GM23338 (cell line): ENCODE results near the gene NEK6. TPM values are rescaled to one million over a fixed set of nuclear protein-coding genes. Genes with fewer than 3 reads are reported as not detected.

Source experiments
- ATAC-seq: fragments of 200-7000 bp; cut with Tn5 transposase; 3 replicates; pipeline ENCODE4 v1.9.1; 2020
- DNase-seq: peaks from one replicate; pipeline ENCODE4 v3.0.0-alpha.2; 2015; ENCODE audit warnings: low spot score
- H2AFZ ChIP-seq: fragments of 200-600 bp; sonication (generic); 2 replicates; pipeline ENCODE4 v1.8.0; 2016; ENCODE audit warnings: antibody characterized with exemption, mild to moderate bottlenecking, moderate library complexity
- H3F3A ChIP-seq: fragments of 200-600 bp; sonication (generic); replicated peaks from 2 replicates; pipeline ENCODE4 v1.8.0; 2017; ENCODE audit warnings: antibody characterized with exemption, mixed run types, low read depth
- H3K27ac ChIP-seq: fragments of 200-600 bp; sonication (generic); 2 replicates; pipeline ENCODE4 v1.6.1; 2016; ENCODE audit warnings: low read depth
- H3K27me3 ChIP-seq: fragments of 200-600 bp; sonication (generic); 2 replicates; pipeline ENCODE4 v1.8.0; 2016; ENCODE audit warnings: mild to moderate bottlenecking, mixed run types, moderate library complexity; ENCODE audit not compliant: insufficient read depth
- H3K36me3 ChIP-seq: fragments of 200-600 bp; sonication (generic); 2 replicates; pipeline ENCODE4 v1.8.0; 2016; ENCODE audit warnings: mild to moderate bottlenecking; ENCODE audit not compliant: insufficient read depth
- H3K4me1 ChIP-seq: fragments of 200-600 bp; sonication (generic); 2 replicates; pipeline ENCODE4 v1.8.0; 2016; ENCODE audit warnings: mild to moderate bottlenecking, moderate library complexity; ENCODE audit not compliant: insufficient read depth
- H3K4me2 ChIP-seq: fragments of 200-600 bp; sonication (generic); 2 replicates; pipeline ENCODE4 v1.7.1; 2017; ENCODE audit warnings: mixed run types
- H3K4me3 ChIP-seq: fragments of 200-600 bp; sonication (generic); 2 replicates; pipeline ENCODE4 v1.6.1; 2016; ENCODE audit warnings: mixed run types
- H3K79me2 ChIP-seq: fragments of 200-600 bp; sonication (generic); replicated peaks from 2 replicates; pipeline ENCODE4 v1.8.0; 2017; ENCODE audit warnings: mild to moderate bottlenecking; ENCODE audit not compliant: insufficient read depth
- H3K9me2 ChIP-seq: fragments of 200-600 bp; sonication (generic); 2 replicates; pipeline ENCODE4 v1.8.0; 2017; ENCODE audit not compliant: insufficient read depth
- H4K20me1 ChIP-seq: fragments of 200-600 bp; sonication (generic); replicated peaks from 2 replicates; pipeline ENCODE4 v1.8.0; 2017; ENCODE audit warnings: mild to moderate bottlenecking; ENCODE audit not compliant: insufficient read depth
- H3K27ac Mint-ChIP-seq: 2 replicates; pipeline ENCODE4 v1.8.0; 2020; ENCODE audit warnings: inconsistent platforms, mild to moderate bottlenecking, moderate library complexity, mixed read lengths
- H3K27me3 Mint-ChIP-seq: 3 replicates; pipeline ENCODE4 v1.8.0; 2022; ENCODE audit warnings: low read depth, mild to moderate bottlenecking, moderate library complexity, mixed read lengths, inconsistent platforms; ENCODE audit not compliant: insufficient read depth, poor library complexity
- H3K36me3 Mint-ChIP-seq: 3 replicates; pipeline ENCODE4 v1.8.0; 2021; ENCODE audit warnings: low read depth, mild to moderate bottlenecking, inconsistent platforms, moderate library complexity, mixed read lengths
- H3K4me1 Mint-ChIP-seq: 3 replicates; pipeline ENCODE4 v1.8.0; 2020; ENCODE audit warnings: mild to moderate bottlenecking, inconsistent platforms, mixed read lengths
- H3K4me3 Mint-ChIP-seq: 3 replicates; pipeline ENCODE4 v1.8.0; 2021; ENCODE audit warnings: moderate library complexity, mild to moderate bottlenecking, inconsistent platforms, mixed read lengths
- H3K9me3 Mint-ChIP-seq: 3 replicates; pipeline ENCODE4 v1.8.0; 2020; ENCODE audit warnings: moderate library complexity, mild to moderate bottlenecking, inconsistent platforms, mixed read lengths
- CREB1 ChIP-seq: fragments of 250-450 bp; sonication (Bioruptor Pico); IDR thresholded peaks from 2 replicates; pipeline ENCODE4 v1.5.0; 2020; ENCODE audit warnings: low read depth, mild to moderate bottlenecking, moderate library complexity
- CTCF ChIP-seq, 2 experiments: fragments of 200-600 bp in 1 of 2; sonication (generic) in 1 of 2; conservative IDR thresholded peaks; 2 replicates each; pipeline versions ENCODE4 v1.5.1 to v1.6.1; 2016 to 2017; ENCODE audit warnings: antibody characterized with exemption in 2 of 2, low read depth in 2 of 2, mild to moderate bottlenecking in 2 of 2, moderate library complexity in 1 of 2
- ETS1 ChIP-seq: IDR thresholded peaks from 2 replicates; pipeline ENCODE4 v1.6.1; 2016; ENCODE audit warnings: antibody characterized with exemption
- EZH2 ChIP-seq: fragments of 200-600 bp; sonication (generic); IDR thresholded peaks from one replicate; pipeline ENCODE4 v1.8.0; 2017; ENCODE audit warnings: antibody characterized with exemption, mild to moderate bottlenecking, low read depth; ENCODE audit not compliant: unreplicated experiment
- EZH2phosphoT487 ChIP-seq: fragments of 200-600 bp; sonication (generic); IDR thresholded peaks from one replicate; pipeline ENCODE4 v1.8.1; 2018; ENCODE audit warnings: antibody characterized with exemption; ENCODE audit not compliant: unreplicated experiment
- JUNB ChIP-seq: IDR thresholded peaks from one replicate; pipeline ENCODE4 v1.6.1; 2016; ENCODE audit warnings: antibody characterized with exemption; ENCODE audit not compliant: unreplicated experiment
- NANOG ChIP-seq: IDR thresholded peaks from 2 replicates; pipeline ENCODE4 v1.6.1; 2016; ENCODE audit warnings: antibody characterized with exemption, borderline replicate concordance
- STAT1 ChIP-seq: IDR thresholded peaks from one replicate; pipeline ENCODE4 v1.6.1; 2016; ENCODE audit warnings: antibody characterized with exemption; ENCODE audit not compliant: unreplicated experiment
- ZNF114 ChIP-seq: fragments of 250-450 bp; sonication (Bioruptor Pico); IDR thresholded peaks from 2 replicates; pipeline ENCODE4 v1.5.0; 2020; ENCODE audit warnings: mild to moderate bottlenecking, moderate library complexity
- ZNF331 ChIP-seq: fragments of 250-450 bp; sonication (Bioruptor Pico); IDR thresholded peaks from 2 replicates; pipeline ENCODE4 v1.5.0; 2020; ENCODE audit warnings: low read depth, mild to moderate bottlenecking, moderate library complexity
- polyA plus RNA-seq: library from polyadenylated mRNA; unstranded; fragments of >200 nt; fragmentation: Nextera tagmentation; extraction: Ambion mirVana; gene quantifications from 2 replicates; pipeline ENCODE4 v1.2.1, GENCODE V29; 2016
- total RNA-seq: library from RNA; depleted of rRNA; stranded (reverse); fragments of >200 nt; shearing (Covaris generic); gene quantifications from 2 replicates; pipeline ENCODE4 v1.2.3, GENCODE V29; 2014
- TF ChIP-seq, protein P1 (sequence below): IDR thresholded peaks from one replicate; pipeline ENCODE4 v1.6.1; 2018; ENCODE audit warnings: antibody characterized with exemption; ENCODE audit not compliant: unreplicated experiment
- TF ChIP-seq, protein P2 (sequence below): fragments of 250-450 bp; sonication (Bioruptor Pico); IDR thresholded peaks from 2 replicates; pipeline ENCODE4 v1.5.0; 2020; ENCODE audit warnings: mild to moderate bottlenecking, moderate library complexity

Gene NEK6
- total and polyA plus RNA-seq, 2 experiments from 2014 or later = 8.1 to 11.2 TPM

DNA sequence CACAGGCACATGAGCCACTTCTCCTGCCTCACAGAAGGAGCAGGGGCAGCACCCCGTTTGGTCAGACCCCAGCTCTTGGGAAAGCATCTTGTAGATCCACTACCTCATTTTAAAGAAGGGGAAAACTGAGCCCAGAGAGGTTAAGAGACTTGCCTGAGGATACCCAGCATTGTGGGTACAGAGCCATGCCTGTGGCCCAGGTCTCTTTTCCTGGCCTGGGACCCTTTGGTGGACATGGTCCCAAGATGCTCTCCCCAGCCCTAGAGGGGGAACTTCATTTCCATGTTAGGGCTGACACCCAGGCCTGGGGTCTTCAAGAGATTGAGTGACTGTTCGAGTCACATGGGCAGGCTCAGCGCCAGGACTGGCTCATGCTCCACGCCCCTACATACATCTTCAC is 64.2 kb downstream of the NEK6 start (continued):
- TF ChIP-seq ZNF114 (no peak), EZH2phosphoT487 (no peak), NANOG (no peak), STAT1 (no peak), EZH2 (no peak)

DNA sequence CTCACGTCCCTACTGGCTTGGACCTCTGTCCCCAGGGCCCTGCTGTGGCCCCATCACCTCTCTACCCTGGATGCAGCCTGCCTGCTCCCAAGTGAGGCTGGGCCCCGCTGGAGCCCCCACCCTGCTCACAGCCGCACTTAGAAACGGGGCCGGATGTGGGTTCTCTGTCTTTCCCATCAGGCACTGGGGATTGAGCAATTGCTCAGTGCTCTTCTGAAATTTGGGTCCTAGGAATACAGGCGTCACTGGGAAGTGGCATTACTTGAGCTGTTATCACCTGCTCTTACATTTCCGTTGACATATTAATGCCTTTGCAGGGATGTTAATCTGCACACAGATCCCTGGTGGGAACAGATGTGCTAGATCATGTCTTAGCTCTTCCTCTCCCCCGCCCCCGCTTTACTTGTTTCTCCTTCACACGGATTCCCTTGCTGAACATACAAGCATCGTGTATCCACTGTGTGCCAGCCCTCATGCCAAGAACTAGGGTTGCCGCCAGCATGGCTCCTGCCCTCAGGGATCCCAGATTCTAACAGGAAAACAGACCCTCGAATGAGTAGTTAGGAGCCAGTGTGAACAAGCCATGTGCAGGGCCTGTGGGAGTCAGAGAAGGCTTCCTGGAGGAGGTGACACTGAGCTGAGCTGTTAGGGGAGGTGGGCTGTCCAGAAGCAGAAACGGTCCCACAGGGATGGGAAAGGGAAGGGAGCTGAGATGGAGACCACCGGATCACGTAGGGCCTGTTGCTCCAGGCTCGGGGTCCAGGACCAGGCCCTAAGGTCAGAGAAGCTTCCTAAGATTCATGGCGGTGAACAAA is 65.1 kb downstream of the NEK6 start:
- H3K27ac Mint-ChIP-seq = no peak overlapping the region
- Histone ChIP-seq H3K27me3 (no peaks in the 10 kb centered on the region), H3K27ac (no peak overlapping the region)
- TF ChIP-seq ZNF114 = no peak
- TF ChIP-seq ZNF331 (CRISPR knock-in tag) = no peak
- TF ChIP-seq ETS1 = no peak
- no peak for TF ChIP-seq EZH2phosphoT487
- TF ChIP-seq STAT1 = no peak
- TF ChIP-seq, protein P1, sequence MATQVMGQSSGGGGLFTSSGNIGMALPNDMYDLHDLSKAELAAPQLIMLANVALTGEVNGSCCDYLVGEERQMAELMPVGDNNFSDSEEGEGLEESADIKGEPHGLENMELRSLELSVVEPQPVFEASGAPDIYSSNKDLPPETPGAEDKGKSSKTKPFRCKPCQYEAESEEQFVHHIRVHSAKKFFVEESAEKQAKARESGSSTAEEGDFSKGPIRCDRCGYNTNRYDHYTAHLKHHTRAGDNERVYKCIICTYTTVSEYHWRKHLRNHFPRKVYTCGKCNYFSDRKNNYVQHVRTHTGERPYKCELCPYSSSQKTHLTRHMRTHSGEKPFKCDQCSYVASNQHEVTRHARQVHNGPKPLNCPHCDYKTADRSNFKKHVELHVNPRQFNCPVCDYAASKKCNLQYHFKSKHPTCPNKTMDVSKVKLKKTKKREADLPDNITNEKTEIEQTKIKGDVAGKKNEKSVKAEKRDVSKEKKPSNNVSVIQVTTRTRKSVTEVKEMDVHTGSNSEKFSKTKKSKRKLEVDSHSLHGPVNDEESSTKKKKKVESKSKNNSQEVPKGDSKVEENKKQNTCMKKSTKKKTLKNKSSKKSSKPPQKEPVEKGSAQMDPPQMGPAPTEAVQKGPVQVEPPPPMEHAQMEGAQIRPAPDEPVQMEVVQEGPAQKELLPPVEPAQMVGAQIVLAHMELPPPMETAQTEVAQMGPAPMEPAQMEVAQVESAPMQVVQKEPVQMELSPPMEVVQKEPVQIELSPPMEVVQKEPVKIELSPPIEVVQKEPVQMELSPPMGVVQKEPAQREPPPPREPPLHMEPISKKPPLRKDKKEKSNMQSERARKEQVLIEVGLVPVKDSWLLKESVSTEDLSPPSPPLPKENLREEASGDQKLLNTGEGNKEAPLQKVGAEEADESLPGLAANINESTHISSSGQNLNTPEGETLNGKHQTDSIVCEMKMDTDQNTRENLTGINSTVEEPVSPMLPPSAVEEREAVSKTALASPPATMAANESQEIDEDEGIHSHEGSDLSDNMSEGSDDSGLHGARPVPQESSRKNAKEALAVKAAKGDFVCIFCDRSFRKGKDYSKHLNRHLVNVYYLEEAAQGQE = no peak
- no peak for TF ChIP-seq CREB1 (CRISPR knock-in tag)
- no peak for TF ChIP-seq JUNB
- TF ChIP-seq, protein P2, sequence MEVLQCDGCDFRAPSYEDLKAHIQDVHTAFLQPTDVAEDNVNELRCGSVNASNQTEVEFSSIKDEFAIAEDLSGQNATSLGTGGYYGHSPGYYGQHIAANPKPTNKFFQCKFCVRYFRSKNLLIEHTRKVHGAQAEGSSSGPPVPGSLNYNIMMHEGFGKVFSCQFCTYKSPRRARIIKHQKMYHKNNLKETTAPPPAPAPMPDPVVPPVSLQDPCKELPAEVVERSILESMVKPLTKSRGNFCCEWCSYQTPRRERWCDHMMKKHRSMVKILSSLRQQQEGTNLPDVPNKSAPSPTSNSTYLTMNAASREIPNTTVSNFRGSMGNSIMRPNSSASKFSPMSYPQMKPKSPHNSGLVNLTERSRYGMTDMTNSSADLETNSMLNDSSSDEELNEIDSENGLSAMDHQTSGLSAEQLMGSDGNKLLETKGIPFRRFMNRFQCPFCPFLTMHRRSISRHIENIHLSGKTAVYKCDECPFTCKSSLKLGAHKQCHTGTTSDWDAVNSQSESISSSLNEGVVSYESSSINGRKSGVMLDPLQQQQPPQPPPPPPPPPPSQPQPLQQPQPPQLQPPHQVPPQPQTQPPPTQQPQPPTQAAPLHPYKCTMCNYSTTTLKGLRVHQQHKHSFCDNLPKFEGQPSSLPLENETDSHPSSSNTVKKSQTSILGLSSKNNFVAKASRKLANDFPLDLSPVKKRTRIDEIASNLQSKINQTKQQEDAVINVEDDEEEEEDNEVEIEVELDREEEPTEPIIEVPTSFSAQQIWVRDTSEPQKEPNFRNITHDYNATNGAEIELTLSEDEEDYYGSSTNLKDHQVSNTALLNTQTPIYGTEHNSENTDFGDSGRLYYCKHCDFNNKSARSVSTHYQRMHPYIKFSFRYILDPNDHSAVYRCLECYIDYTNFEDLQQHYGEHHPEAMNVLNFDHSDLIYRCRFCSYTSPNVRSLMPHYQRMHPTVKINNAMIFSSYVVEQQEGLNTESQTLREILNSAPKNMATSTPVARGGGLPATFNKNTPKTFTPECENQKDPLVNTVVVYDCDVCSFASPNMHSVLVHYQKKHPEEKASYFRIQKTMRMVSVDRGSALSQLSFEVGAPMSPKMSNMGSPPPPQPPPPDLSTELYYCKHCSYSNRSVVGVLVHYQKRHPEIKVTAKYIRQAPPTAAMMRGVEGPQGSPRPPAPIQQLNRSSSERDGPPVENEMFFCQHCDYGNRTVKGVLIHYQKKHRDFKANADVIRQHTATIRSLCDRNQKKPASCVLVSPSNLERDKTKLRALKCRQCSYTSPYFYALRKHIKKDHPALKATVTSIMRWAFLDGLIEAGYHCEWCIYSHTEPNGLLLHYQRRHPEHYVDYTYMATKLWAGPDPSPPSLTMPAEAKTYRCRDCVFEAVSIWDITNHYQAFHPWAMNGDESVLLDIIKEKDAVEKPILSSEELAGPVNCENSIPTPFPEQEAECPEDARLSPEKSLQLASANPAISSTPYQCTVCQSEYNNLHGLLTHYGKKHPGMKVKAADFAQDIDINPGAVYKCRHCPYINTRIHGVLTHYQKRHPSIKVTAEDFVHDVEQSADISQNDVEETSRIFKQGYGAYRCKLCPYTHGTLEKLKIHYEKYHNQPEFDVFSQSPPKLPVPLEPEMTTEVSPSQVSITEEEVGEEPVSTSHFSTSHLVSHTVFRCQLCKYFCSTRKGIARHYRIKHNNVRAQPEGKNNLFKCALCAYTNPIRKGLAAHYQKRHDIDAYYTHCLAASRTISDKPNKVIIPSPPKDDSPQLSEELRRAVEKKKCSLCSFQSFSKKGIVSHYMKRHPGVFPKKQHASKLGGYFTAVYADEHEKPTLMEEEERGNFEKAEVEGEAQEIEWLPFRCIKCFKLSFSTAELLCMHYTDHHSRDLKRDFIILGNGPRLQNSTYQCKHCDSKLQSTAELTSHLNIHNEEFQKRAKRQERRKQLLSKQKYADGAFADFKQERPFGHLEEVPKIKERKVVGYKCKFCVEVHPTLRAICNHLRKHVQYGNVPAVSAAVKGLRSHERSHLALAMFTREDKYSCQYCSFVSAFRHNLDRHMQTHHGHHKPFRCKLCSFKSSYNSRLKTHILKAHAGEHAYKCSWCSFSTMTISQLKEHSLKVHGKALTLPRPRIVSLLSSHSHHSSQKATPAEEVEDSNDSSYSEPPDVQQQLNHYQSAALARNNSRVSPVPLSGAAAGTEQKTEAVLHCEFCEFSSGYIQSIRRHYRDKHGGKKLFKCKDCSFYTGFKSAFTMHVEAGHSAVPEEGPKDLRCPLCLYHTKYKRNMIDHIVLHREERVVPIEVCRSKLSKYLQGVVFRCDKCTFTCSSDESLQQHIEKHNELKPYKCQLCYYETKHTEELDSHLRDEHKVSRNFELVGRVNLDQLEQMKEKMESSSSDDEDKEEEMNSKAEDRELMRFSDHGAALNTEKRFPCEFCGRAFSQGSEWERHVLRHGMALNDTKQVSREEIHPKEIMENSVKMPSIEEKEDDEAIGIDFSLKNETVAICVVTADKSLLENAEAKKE (CRISPR knock-in tag) = no peak
- TF ChIP-seq CTCF (conservative IDR thresholded peaks at IDR 0.05; ENCODE audit: low read depth in 2 of 2) = no peak
- no peak for TF ChIP-seq EZH2

More for the DNA sequence above, 65.1 kb downstream of the NEK6 start:
- Mint-ChIP-seq H3K27me3 (peaks cover 9% of the 10 kb centered on the region), H3K4me1 (peaks cover 3% of the 10 kb centered on the region; the same call in 1 of the 3 replicates), H3K4me3 (no peak overlapping the region), H3K9me3 (no peaks in the 10 kb centered on the region), H3K36me3 (no peaks in the 10 kb centered on the region)
- no peaks in the 10 kb centered on the region for H3K4me1 ChIP-seq
- H2AFZ ChIP-seq = no peak overlapping the region
- H3F3A ChIP-seq = no peaks in the 10 kb centered on the region
- no peak for DNase-seq
- no peaks in the 10 kb centered on the region; the same call in 1 of the 2 replicates for H3K79me2 ChIP-seq
- H4K20me1 ChIP-seq = no peaks in the 10 kb centered on the region
- no peak overlapping the region for H3K4me2 ChIP-seq
- no peak for ATAC-seq
- H3K9me2 ChIP-seq = no peaks in the 10 kb centered on the region
- H3K36me3 ChIP-seq = no peaks in the 10 kb centered on the region
- H3K4me3 ChIP-seq = no peak overlapping the region
